Naive thymus-derived CD8-positive, alpha-beta T cell (primary cell): ENCODE measurements around the gene NEDD8. TPM values are rescaled to one million over a fixed set of nuclear protein-coding genes. Genes with fewer than 3 reads are reported as not detected.

Experiments used
- ATAC-seq, 2 donors: fragments of 150-1000 bp; cut with Tn5 transposase in 1 of 2; sonication (Bioruptor Pico), chemical (Tn5 transposase) in 1 of 2; 1 replicate in 1 of 2; 2 replicates in 1 of 2; pipeline ENCODE4 v1.10.0; 2021; ENCODE audit warnings: mild to moderate bottlenecking in 2 of 2, moderate library complexity in 2 of 2
- POLR2A ChIA-PET: fragments of 350-600 bp; sonication (Branson Sonifier 250); formaldehyde crosslinking; loops from one replicate; lab custom pipeline; 2021; ENCODE audit warnings: antibody characterized with exemption; lab: Charles Lee
- DNase-seq, 10 donors: peaks; one replicate each; pipeline versions ENCODE4 v3.0.0 to v3.0.0-alpha.2; 2020 to 2022
- H3K27ac Mint-ChIP-seq, 10 donors: one replicate each; pipeline ENCODE4 v1.8.0; 2020 to 2022; ENCODE audit warnings: mild to moderate bottlenecking in 10 of 10, mixed read lengths in 10 of 10, moderate library complexity in 4 of 10, inconsistent platforms in 1 of 10
- H3K27me3 Mint-ChIP-seq, 5 donors: one replicate each; pipeline ENCODE4 v1.8.0; 2021 to 2022; ENCODE audit warnings: mixed read lengths in 5 of 5
- H3K36me3 Mint-ChIP-seq, 3 donors: one replicate each; pipeline ENCODE4 v1.8.0; 2020 to 2022; ENCODE audit warnings: mixed read lengths in 3 of 3, mild to moderate bottlenecking in 2 of 3, inconsistent platforms in 1 of 3
- H3K4me1 Mint-ChIP-seq, 4 donors: one replicate each; pipeline ENCODE4 v1.8.0; 2021 to 2022; ENCODE audit warnings: mixed read lengths in 4 of 4
- H3K4me3 Mint-ChIP-seq, 10 donors: one replicate each; pipeline ENCODE4 v1.8.0; 2020 to 2022; ENCODE audit warnings: mild to moderate bottlenecking in 10 of 10, mixed read lengths in 10 of 10, moderate library complexity in 6 of 10, inconsistent platforms in 1 of 10
- H3K9me3 Mint-ChIP-seq, 9 donors: one replicate each; pipeline ENCODE4 v1.8.0; 2020 to 2022; ENCODE audit warnings: mixed read lengths in 9 of 9, mild to moderate bottlenecking in 3 of 9, inconsistent platforms in 1 of 9, moderate library complexity in 1 of 9
- polyA plus RNA-seq, 3 donors: library from polyadenylated mRNA; unstranded; fragments of 300-500 nt; fragmentation: Illumina TruSeq; gene quantifications; one replicate each; pipeline ENCODE4 v1.2.3, GENCODE V29; 2021
- total RNA-seq, 8 experiments: library from RNA in 2 of 8; stranded (reverse) in 2 of 8; gene quantifications; one replicate each; pipeline ENCODE4 v1.2.3 and lab custom pipeline; 2021 to 2026

The NEDD8 gene
- 100 to 1,000 TPM in 1 of 2 experiments, 10 to 100 TPM in 1; 96.8 to 107 TPM for total RNA-seq
- polyA plus RNA-seq: 100 to 1,000 TPM; 302 to 320 (median 319) TPM
- total RNA-seq (lab: John Stamatoyannopoulos, UW): 9.8 to 36.3 (median 20.4) reads per million in 6 experiments

GRCh38 chr14:24232121-24232644 lies at the start of gene NEDD8:
Gene NEDD8 (minus strand): TSS chr14:24232367. CDS start chr14:24232267, 100 bp downstream.
- POLR2A ChIA-PET: interaction anchor here (1.2 to 5.4 kb wide), 6 partner anchors 10 to 96 kb away, joined by 4 to 53 read pairs (median 6); partner anchors contain the start of genes CHMP4A, MDP1, PSME1 and RABGGTA
- Mint-ChIP-seq H3K27me3 (no peaks in the 10 kb centered on the region), H3K27ac (peak within 1 kb of the TSS; percentile 91 to 99 (median 95)), H3K9me3 (no peaks in the 10 kb centered on the region), H3K36me3 (peaks cover 11 to 40% (median 13%) of the 10 kb centered on the region in 3 donors), H3K4me3 (peak within 1 kb of the TSS; percentile 87 to 100 (median 98)), H3K4me1 (peaks cover 16 to 64% (median 57%) of the 10 kb centered on the region in 4 donors)
- peak; percentile 87 to 89 for ATAC-seq
- DNase-seq: peak; percentile 68 to 94 (median 84)

DNA sequence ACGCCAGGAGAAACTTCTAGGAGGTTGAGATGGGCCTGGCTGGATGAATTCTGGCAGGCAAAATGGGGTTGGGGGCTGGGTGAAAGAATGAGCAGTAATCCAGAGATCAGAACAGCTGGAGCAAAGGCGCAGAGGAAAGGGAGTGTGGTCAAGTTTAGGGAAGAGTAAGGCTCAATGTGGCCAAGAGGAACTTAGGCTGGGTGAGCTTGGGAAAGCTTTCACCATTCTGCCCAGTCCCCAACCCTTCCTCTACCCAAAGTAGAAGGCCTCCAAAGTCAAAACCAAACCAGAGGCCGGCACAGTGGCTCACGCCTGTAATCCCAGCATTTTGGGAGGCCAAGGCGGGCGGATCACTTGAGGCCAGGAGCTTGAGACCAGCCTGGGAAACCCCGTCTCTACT lies 49.5 kb upstream of the NEDD8 start:
- no peaks in the 10 kb centered on the region for H3K27me3 Mint-ChIP-seq
- POLR2A ChIA-PET: interaction anchor here (2.4 kb wide), 1 partner anchor 10 kb away, joined by 13 read pairs; the partner anchor contains the start of gene RABGGTA
- H3K4me1 Mint-ChIP-seq: peaks cover 25 to 49% (median 33%) of the 10 kb centered on the region in 4 donors
- no peaks in the 10 kb centered on the region for H3K9me3 Mint-ChIP-seq
- no peak overlapping the region for H3K4me3 Mint-ChIP-seq
- DNase-seq (no peak), ATAC-seq (no peak)
- peak overlapping the region in 4 of 10 donors; percentile 26 to 70 (median 46) for H3K27ac Mint-ChIP-seq
- H3K36me3 Mint-ChIP-seq: no peaks in the 10 kb centered on the region

GRCh38 chr14:24280797-24281460 lies 48.8 kb upstream of the NEDD8 start:
- POLR2A ChIA-PET: interaction anchor here (0.7 to 2.4 kb wide), 4 partner anchors 10 to 69 kb away, joined by 3 to 13 read pairs (median 6); partner anchors contain the start of genes DHRS1, NOP9 and RABGGTA
- H3K4me3 Mint-ChIP-seq: no peak overlapping the region
- peak in 1 of 10 donors; percentile 45 for DNase-seq
- peak overlapping the region in 6 of 10 donors; percentile 26 to 93 (median 47) for H3K27ac Mint-ChIP-seq
- H3K4me1 Mint-ChIP-seq: peaks cover 25 to 50% (median 34%) of the 10 kb centered on the region in 4 donors
- H3K27me3 Mint-ChIP-seq: no peaks in the 10 kb centered on the region
- H3K9me3 Mint-ChIP-seq: no peaks in the 10 kb centered on the region
- ATAC-seq: no peak
- no peaks in the 10 kb centered on the region for H3K36me3 Mint-ChIP-seq

- no peaks in the 10 kb centered on the region for H3K36me3 Mint-ChIP-seq
- DNase-seq (peak in 9 of 10 donors; percentile 16 to 63 (median 37)), ATAC-seq (peak; percentile 92 to 95)
- H3K27me3 Mint-ChIP-seq: no peaks in the 10 kb centered on the region
- peak overlapping the region in 8 of 10 donors; percentile 4 to 62 (median 27) for H3K4me3 Mint-ChIP-seq
- H3K9me3 Mint-ChIP-seq: no peaks in the 10 kb centered on the region
- peaks cover 25 to 57% (median 35%) of the 10 kb centered on the region in 4 donors for H3K4me1 Mint-ChIP-seq
- POLR2A ChIA-PET: interaction anchor here (0.7 to 2.4 kb wide), 6 partner anchors 8 to 67 kb away, joined by 3 to 13 read pairs (median 4); partner anchors contain the start of genes DHRS1, NOP9 and RABGGTA
- peak overlapping the region; percentile 57 to 93 (median 86) for H3K27ac Mint-ChIP-seq
Measured at GRCh38 chr14:24279301-24280186, 47.4 kb upstream of the NEDD8 start.

DNA sequence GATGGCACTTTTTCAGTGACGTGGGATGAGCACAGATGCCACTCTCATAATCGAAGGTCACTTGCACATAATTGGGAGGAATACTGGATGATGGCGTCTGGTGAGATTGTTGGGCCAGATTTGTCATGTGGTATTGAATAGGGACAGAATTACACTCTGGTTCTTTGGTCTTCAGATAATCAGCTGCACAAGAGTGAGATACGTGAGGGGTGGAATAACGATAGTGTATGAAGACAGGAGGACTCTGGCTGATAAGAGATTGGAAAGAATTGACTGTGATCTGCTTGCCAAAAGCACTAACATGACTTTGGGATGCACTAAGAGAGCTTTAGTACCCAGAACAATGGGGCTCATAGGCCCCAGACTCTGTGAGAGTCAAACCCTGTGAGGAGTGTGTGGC lies 46.3 kb upstream of the NEDD8 start:
- peak overlapping the region; percentile 11 to 88 (median 62) for H3K27ac Mint-ChIP-seq
- POLR2A ChIA-PET: interaction anchor here (0.9 kb wide), 1 partner anchor 53 kb away, joined by 3 read pairs; no protein-coding TSS in a partner anchor
- H3K4me3 Mint-ChIP-seq: peak overlapping the region in 4 of 10 donors; percentile 20 to 43 (median 36)
- DNase-seq: no peak
- H3K36me3 Mint-ChIP-seq: no peaks in the 10 kb centered on the region
- no peaks in the 10 kb centered on the region for H3K9me3 Mint-ChIP-seq
- H3K4me1 Mint-ChIP-seq: peaks cover 30 to 67% (median 45%) of the 10 kb centered on the region in 4 donors
- H3K27me3 Mint-ChIP-seq: no peaks in the 10 kb centered on the region
- no peak for ATAC-seq

DNA sequence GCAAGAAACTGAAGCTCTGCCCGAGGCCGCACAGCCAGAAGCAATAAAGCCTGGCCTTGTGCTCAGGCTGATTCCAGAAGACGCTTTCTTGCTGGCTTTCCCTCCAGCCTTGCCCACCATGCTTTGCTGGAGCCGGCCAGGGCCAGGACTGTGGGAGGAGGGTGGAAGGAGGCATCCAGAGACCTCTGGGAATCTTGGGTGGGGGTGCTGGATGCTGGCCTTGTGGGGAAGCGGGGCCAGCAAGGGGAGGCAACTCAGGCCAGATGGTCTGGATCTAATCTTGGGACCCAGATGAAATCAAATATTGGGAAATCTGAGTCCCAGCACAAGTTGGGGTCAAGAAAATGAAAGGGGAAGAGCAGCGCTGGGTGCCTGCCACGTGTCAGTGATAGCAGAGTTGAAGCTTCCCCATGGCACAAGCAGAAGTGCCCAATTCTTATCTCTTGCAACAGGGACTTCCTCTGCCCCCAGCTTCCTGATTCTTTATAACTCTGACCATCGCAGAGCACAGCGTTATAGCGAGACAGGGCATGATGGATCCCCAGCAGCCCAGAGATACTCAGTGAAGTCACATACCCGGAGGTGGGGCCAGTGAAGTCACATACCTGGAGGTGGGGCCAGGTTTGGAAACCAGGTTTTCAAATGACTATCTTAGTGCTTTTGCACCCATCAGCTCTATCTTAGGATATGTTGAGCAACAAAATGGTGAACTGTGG lies 45.6 kb upstream of the NEDD8 start:
- Mint-ChIP-seq H3K9me3 (no peaks in the 10 kb centered on the region), H3K4me3 (peak overlapping the region in 3 of 10 donors; percentile 24 to 40 (median 32)), H3K4me1 (peaks cover 32 to 71% (median 49%) of the 10 kb centered on the region in 4 donors), H3K36me3 (no peaks in the 10 kb centered on the region), H3K27me3 (no peaks in the 10 kb centered on the region), H3K27ac (peak overlapping the region in 8 of 10 donors; percentile 11 to 88 (median 60))
- DNase-seq (no peak), ATAC-seq (no peak)
- POLR2A ChIA-PET: interaction anchor here (0.9 to 1.0 kb wide), 2 partner anchors 20 to 54 kb away, joined by 3 read pairs; no protein-coding TSS in a partner anchor

DNA sequence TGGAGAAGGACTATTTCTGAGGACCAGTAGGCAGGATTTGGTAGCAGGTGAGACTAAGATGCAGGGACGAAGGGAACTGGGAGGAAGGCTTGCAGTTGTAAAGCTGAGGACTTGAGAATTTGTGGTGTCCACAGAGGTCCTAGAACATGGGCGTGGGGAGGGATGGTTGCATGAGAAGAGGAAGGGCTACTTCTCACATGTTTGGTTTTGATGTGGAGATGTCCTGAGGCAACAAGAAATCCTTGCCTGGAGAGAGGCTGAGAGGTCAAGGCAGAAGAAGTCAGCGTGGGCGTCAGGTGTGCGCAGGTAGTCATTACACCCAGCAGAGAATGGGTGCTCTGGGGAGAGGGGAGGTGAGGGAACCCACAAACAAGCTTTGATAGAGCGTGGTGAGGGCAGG lies 44.9 kb upstream of the NEDD8 start:
- Mint-ChIP-seq H3K27ac (peak overlapping the region in 6 of 10 donors; percentile 46 to 81 (median 62)), H3K4me3 (peak overlapping the region in 2 of 10 donors; percentile 3 to 45)

GRCh38 chr14:24274101-24274543 lies 42.0 kb upstream of the NEDD8 start:
- Mint-ChIP-seq H3K27me3 (no peaks in the 10 kb centered on the region), H3K9me3 (no peaks in the 10 kb centered on the region), H3K4me3 (peak overlapping the region in 7 of 10 donors; percentile 0 to 40 (median 2)), H3K4me1 (peaks cover 36 to 69% (median 59%) of the 10 kb centered on the region in 4 donors), H3K27ac (peak overlapping the region; percentile 27 to 100 (median 98)), H3K36me3 (peaks cover 0 to 1% (median 0%) of the 10 kb centered on the region in 3 donors)
- peak in 1 of 2 donors; percentile 2 for ATAC-seq
- peak in 6 of 10 donors; percentile 12 to 42 (median 26) for DNase-seq
- POLR2A ChIA-PET: interaction anchor here (0.9 to 1.8 kb wide), 3 partner anchors 26 to 160 kb away, joined by 3 to 7 read pairs (median 4); partner anchors contain the start of genes DCAF11, NOP9, NRL and TINF2

More for the DNA sequence above, 44.9 kb upstream of the NEDD8 start:
- Mint-ChIP-seq H3K36me3 (no peaks in the 10 kb centered on the region), H3K27me3 (no peaks in the 10 kb centered on the region), H3K4me1 (peaks cover 37 to 78% (median 56%) of the 10 kb centered on the region in 4 donors), H3K9me3 (no peaks in the 10 kb centered on the region)
- ATAC-seq (no peak), DNase-seq (no peak)
- POLR2A ChIA-PET: interaction anchor here (1.0 to 1.5 kb wide), 2 partner anchors 14 to 20 kb away, joined by 3 read pairs; no protein-coding TSS in a partner anchor

DNA sequence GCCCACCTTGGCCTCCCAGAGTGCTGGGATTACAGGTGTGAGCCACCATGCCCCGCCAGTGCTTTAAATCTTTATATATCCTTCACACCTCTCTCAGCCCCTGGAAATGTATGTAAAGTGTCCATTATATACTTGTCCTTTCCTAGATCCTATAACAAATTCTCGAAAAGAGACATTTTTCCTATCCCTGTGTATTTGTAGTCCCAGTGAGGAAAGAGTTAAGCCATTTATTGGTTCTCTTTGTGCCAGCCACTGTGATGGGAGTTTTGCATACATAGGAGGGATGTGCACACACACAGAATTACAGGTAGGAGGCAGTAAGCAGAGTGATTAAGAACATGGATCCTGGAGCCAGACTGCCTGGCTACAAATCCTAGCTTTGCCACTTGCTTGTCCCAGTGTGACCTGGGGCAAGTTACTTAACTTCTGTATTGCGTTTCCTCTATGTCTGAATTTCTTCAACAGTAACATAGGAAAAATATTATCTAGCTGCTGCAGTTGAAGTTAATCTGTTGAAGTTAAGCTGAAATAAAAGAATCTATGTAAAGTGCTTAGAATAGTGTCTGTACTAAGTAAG lies 41.3 kb upstream of the NEDD8 start:
- ATAC-seq (no peak), DNase-seq (peak in 1 of 10 donors; percentile 26)
- H3K9me3 Mint-ChIP-seq: no peaks in the 10 kb centered on the region
- H3K27me3 Mint-ChIP-seq: no peaks in the 10 kb centered on the region
- peaks cover 33 to 63% (median 53%) of the 10 kb centered on the region in 4 donors for H3K4me1 Mint-ChIP-seq
- H3K4me3 Mint-ChIP-seq: peak overlapping the region in 4 of 10 donors; percentile 2 to 36 (median 10)
- POLR2A ChIA-PET: interaction anchor here (0.7 to 1.8 kb wide), 4 partner anchors 27 to 159 kb away, joined by 3 to 7 read pairs (median 4); partner anchors contain the start of genes DCAF11, NOP9, NRL and TINF2
- H3K27ac Mint-ChIP-seq: peak overlapping the region in 9 of 10 donors; percentile 78 to 100 (median 98)
- peaks cover 0 to 5% (median 0%) of the 10 kb centered on the region in 3 donors for H3K36me3 Mint-ChIP-seq

DNA sequence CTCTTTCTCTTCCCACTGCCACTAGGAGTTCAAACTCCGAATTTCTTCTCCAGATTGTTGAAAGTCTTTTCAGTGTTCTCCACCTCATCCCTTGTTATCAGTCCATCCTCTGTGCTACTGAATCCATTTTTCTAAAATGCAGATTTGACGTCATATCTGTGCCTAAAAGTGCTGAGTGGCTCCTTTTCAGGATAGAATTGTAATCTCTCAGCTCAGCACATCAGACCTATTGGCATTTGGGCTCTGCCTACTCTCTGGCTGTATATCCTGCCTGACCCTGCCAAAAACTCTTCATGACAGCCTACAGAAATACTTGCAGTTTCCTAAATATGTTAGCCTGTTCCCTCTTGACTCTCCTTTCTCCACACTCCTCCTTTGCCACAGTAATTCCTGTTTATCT lies 40.3 kb upstream of the NEDD8 start:
- peak overlapping the region in 9 of 10 donors; percentile 17 to 93 (median 89) for H3K4me3 Mint-ChIP-seq
- H3K4me1 Mint-ChIP-seq: peaks cover 30 to 53% (median 45%) of the 10 kb centered on the region in 4 donors
- H3K27ac Mint-ChIP-seq: peak overlapping the region; percentile 92 to 100 (median 98)
- H3K27me3 Mint-ChIP-seq: no peaks in the 10 kb centered on the region
- ATAC-seq: no peak
- DNase-seq: no peak
- peaks cover 0 to 12% (median 2%) of the 10 kb centered on the region in 3 donors for H3K36me3 Mint-ChIP-seq
- H3K9me3 Mint-ChIP-seq: no peaks in the 10 kb centered on the region
- POLR2A ChIA-PET: interaction anchor here (1.0 to 4.1 kb wide), 14 partner anchors 8 to 169 kb away, joined by 3 to 63 read pairs (median 9); partner anchors contain the start of genes CHMP4A, DCAF11, DHRS1 and IPO4
